ENCODE results near the gene SLC44A1.

DNA sequence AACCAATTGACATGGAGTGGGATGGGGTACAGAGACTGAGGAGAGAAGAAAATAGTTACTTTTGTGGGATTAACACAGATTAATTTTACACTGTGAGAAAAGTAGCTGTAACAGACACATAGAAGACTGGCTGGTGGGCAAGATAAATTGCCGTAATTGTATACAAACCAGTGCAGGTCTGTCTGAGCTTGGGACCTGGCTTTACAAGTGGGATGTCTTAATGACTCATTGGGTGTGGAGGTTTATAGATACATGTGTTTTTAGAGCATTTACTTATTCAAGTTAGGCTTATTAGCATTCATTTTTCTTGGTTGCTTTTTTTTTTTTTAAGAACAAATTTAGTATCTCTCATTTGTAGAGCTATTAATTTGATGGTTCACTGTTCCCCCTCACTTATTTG, 37.5 kb downstream of the SLC44A1 start:
- TF ChIP-seq CTCF (IDR thresholded peaks at IDR 0.05) (no peak), POLR2A (IDR thresholded peaks at IDR 0.05) (no peak)

All from adrenal gland (tissue), 5 donors.